ENCODE results near the gene HTRA3. TPM values are rescaled to one million over a fixed set of nuclear protein-coding genes. Genes with fewer than 3 reads are reported as not detected.
"Not testable (repeated sequence)": the region's sequence is repeated elsewhere in the genome, so short reads cannot be mapped to it uniquely, and the experiment has no call there.

The HTRA3 gene
- total RNA-seq, 2 donors from 2014 or later: not detected

- DNase-seq (no peak), ATAC-seq (replicated peaks in 1 of 2) (no peak)
- Mint-ChIP-seq H3K36me3 (ENCODE audit: insufficient read depth in 2 of 2) (peaks cover 5 to 9% of the 10 kb centered on the region in 2 donors), H3K4me1 (ENCODE audit: low read depth) (no peaks in the 10 kb centered on the region), H3K9me3 (peaks cover 7 to 14% of the 10 kb centered on the region in 2 donors), H3K27me3 (ENCODE audit: low read depth) (no peaks in the 10 kb centered on the region), H3K27ac (no peak overlapping the region), H3K4me3 (no peak overlapping the region)
These were observed 67.0 kb downstream of the HTRA3 start for GRCh38 chr4:8336412-8337075.

GRCh38 chr4:8338351-8338961 lies 68.9 kb downstream of the HTRA3 start:
- Mint-ChIP-seq H3K27me3 (ENCODE audit: low read depth) (no peaks in the 10 kb centered on the region), H3K4me1 (ENCODE audit: low read depth) (no peaks in the 10 kb centered on the region), H3K36me3 (ENCODE audit: insufficient read depth in 2 of 2) (peaks cover 5 to 9% of the 10 kb centered on the region in 2 donors), H3K27ac (no peak overlapping the region), H3K4me3 (no peak overlapping the region), H3K9me3 (peaks cover 7 to 14% of the 10 kb centered on the region in 2 donors)
- DNase-seq (no peak), ATAC-seq (replicated peaks in 1 of 2) (no peak)

GRCh38 chr4:8340781-8341241 lies 71.3 kb downstream of the HTRA3 start:
- Mint-ChIP-seq H3K27ac (no peak overlapping the region), H3K27me3 (ENCODE audit: low read depth) (no peaks in the 10 kb centered on the region), H3K4me1 (ENCODE audit: low read depth) (no peaks in the 10 kb centered on the region), H3K9me3 (peaks cover 7 to 13% of the 10 kb centered on the region in 2 donors), H3K36me3 (ENCODE audit: insufficient read depth in 2 of 2) (peaks cover 5 to 6% of the 10 kb centered on the region in 2 donors), H3K4me3 (no peak overlapping the region)
- no peak for DNase-seq
- no peak for ATAC-seq (replicated peaks in 1 of 2)

GRCh38 chr4:8341281-8341680 lies 71.7 kb downstream of the HTRA3 start:
- DNase-seq; H3K4me1 Mint-ChIP-seq (ENCODE audit: low read depth); ATAC-seq (replicated peaks in 1 of 2); H3K4me3 Mint-ChIP-seq; H3K36me3 Mint-ChIP-seq (ENCODE audit: insufficient read depth in 2 of 2); H3K27me3 Mint-ChIP-seq (ENCODE audit: low read depth); H3K9me3 Mint-ChIP-seq; H3K27ac Mint-ChIP-seq: not testable (repeated sequence)

- H3K4me3 Mint-ChIP-seq: no peak overlapping the region
- H3K36me3 Mint-ChIP-seq (ENCODE audit: insufficient read depth in 2 of 2): peaks cover 4% of the 10 kb centered on the region in 2 donors
- no peak overlapping the region for H3K27ac Mint-ChIP-seq
- peaks cover 2 to 7% of the 10 kb centered on the region in 2 donors for H3K9me3 Mint-ChIP-seq
- ATAC-seq (replicated peaks in 1 of 2) (no peak), DNase-seq (no peak)
- H3K4me1 Mint-ChIP-seq (ENCODE audit: low read depth): no peaks in the 10 kb centered on the region
- H3K27me3 Mint-ChIP-seq (ENCODE audit: low read depth): no peaks in the 10 kb centered on the region
These were observed 72.1 kb downstream of the HTRA3 start for GRCh38 chr4:8341691-8342090.

- Mint-ChIP-seq H3K4me3 (no peak overlapping the region), H3K36me3 (ENCODE audit: insufficient read depth in 2 of 2) (peaks cover 1 to 2% of the 10 kb centered on the region in 2 donors), H3K27ac (no peak overlapping the region), H3K27me3 (ENCODE audit: low read depth) (no peaks in the 10 kb centered on the region), H3K4me1 (ENCODE audit: low read depth) (no peaks in the 10 kb centered on the region), H3K9me3 (peaks cover 0 to 5% of the 10 kb centered on the region in 2 donors)
- ATAC-seq (replicated peaks in 1 of 2) (no peak), DNase-seq (no peak)
These were observed 73.2 kb downstream of the HTRA3 start for GRCh38 chr4:8342651-8343261.

- no peak overlapping the region for H3K27ac Mint-ChIP-seq
- ATAC-seq (replicated peaks in 1 of 2) (no peak), DNase-seq (no peak)
- H3K4me3 Mint-ChIP-seq: no peak overlapping the region
- no peaks in the 10 kb centered on the region for H3K4me1 Mint-ChIP-seq (ENCODE audit: low read depth)
- no peaks in the 10 kb centered on the region for H3K36me3 Mint-ChIP-seq (ENCODE audit: insufficient read depth in 2 of 2)
- no peaks in the 10 kb centered on the region for H3K27me3 Mint-ChIP-seq (ENCODE audit: low read depth)
- peaks cover 0 to under 1% of the 10 kb centered on the region in 2 donors for H3K9me3 Mint-ChIP-seq
These were observed 73.9 kb downstream of the HTRA3 start for GRCh38 chr4:8343262-8343966.

DNA sequence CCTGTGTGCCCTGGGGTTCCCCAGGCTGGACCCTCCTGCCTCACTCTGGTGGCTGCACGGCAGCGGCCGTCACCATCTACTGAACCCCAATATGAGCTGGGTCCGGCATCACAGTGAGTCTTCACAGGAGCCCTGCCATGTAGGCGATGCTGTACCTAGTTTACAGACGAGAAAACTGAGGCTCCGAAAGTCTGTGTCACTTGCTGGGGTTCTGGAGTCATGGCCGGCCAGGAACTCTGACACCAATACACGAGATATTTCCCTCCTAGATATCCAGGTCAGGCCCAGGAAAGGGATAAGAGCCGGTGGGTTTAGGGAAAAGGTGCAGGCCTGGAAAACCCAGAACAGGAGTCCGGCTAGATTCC lies 74.4 kb downstream of the HTRA3 start:
- Mint-ChIP-seq H3K27ac (no peak overlapping the region), H3K9me3 (no peaks in the 10 kb centered on the region), H3K27me3 (ENCODE audit: low read depth) (no peaks in the 10 kb centered on the region), H3K4me3 (no peak overlapping the region), H3K4me1 (ENCODE audit: low read depth) (no peaks in the 10 kb centered on the region), H3K36me3 (ENCODE audit: insufficient read depth in 2 of 2) (no peaks in the 10 kb centered on the region)
- DNase-seq (no peak), ATAC-seq (replicated peaks in 1 of 2) (no peak)

DNA sequence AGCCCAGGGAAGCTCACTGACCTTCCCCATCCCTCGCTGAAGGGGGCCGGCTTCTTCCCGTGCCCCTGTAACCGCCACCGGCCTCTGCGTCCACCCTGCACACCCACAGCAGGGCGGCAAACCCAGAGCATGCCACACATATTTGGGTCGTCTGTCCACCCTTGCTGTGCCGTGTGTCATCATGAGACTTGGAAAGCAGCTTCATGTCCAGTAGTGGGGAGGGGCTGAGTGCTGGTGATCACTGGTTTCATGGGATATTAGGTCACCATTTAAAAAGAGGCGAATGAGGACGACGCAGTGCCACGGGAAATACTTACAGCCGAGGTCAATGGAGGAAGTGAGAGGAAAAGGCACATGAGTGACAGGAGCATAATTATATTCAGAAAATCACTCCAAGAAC lies 74.8 kb downstream of the HTRA3 start:
- Mint-ChIP-seq H3K36me3 (ENCODE audit: insufficient read depth in 2 of 2) (no peaks in the 10 kb centered on the region), H3K27ac (no peak overlapping the region), H3K9me3 (no peaks in the 10 kb centered on the region), H3K4me1 (ENCODE audit: low read depth) (no peaks in the 10 kb centered on the region), H3K4me3 (no peak overlapping the region), H3K27me3 (ENCODE audit: low read depth) (no peaks in the 10 kb centered on the region)
- ATAC-seq (replicated peaks in 1 of 2): no peak
- DNase-seq: no peak

DNA sequence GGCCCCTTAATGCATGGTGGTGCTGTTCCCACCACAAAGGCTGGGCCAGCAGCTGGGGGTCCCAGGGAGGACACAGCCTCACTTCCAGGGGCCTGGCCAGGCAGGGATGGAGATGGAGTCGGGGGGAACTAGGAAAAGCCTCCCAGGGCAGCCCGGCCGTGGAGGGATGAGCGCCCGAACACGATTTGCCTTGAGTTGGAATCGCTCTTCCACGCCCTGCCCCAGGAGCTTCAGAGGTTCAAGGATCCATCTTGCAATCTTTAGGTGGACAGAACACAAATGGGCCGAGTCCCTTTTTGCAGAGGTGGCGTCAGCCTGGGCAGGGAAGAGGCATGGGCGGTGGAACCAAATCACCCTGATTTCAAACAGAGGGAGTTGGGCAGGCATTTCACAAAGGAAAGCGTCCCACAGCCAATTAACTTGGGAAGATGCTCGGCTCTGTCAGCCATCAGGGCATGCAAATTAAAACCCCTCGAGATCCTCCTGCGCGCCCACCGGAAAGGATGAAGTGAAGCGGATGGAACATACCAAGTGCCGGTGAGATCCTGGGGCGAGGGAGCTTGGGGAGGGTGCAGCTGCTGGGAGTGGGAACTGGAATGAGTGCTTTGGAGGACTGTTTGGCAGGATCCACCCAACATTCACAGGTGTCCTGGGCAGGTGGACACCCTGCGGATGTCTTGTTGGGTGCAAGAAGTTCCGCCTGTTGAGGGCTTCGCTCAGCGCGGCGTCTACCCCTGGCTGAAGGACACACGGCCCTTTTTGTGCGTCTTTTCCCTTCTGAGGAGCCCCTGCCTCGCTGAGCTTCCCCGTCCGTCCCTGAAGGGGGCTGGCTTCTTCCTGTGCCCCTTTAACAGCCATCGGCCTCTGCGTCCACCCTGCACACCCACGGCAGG lies 75.7 kb downstream of the HTRA3 start:
- H3K27me3 Mint-ChIP-seq (ENCODE audit: low read depth): no peaks in the 10 kb centered on the region
- no peak overlapping the region for H3K27ac Mint-ChIP-seq
- H3K9me3 Mint-ChIP-seq: no peaks in the 10 kb centered on the region
- DNase-seq: no peak
- no peak for ATAC-seq (replicated peaks in 1 of 2)
- no peaks in the 10 kb centered on the region for H3K4me1 Mint-ChIP-seq (ENCODE audit: low read depth)
- H3K36me3 Mint-ChIP-seq (ENCODE audit: insufficient read depth in 2 of 2): no peaks in the 10 kb centered on the region
- H3K4me3 Mint-ChIP-seq: no peak overlapping the region

GRCh38 chr4:8345946-8346814 lies 76.6 kb downstream of the HTRA3 start:
- H3K9me3 Mint-ChIP-seq: no peaks in the 10 kb centered on the region
- no peaks in the 10 kb centered on the region for H3K36me3 Mint-ChIP-seq (ENCODE audit: insufficient read depth in 2 of 2)
- no peaks in the 10 kb centered on the region for H3K4me1 Mint-ChIP-seq (ENCODE audit: low read depth)
- H3K27me3 Mint-ChIP-seq (ENCODE audit: low read depth): no peaks in the 10 kb centered on the region
- ATAC-seq (replicated peaks in 1 of 2): no peak
- no peak for DNase-seq
- H3K27ac Mint-ChIP-seq: no peak overlapping the region
- no peak overlapping the region for H3K4me3 Mint-ChIP-seq
